Amygdala (tissue), 56 donors: ENCODE results near the gene PBXIP1.
"Not testable (repeated sequence)": the region's sequence is repeated elsewhere in the genome, so short reads cannot be mapped to it uniquely, and the experiment has no call there.

Source experiments
- DNase-seq, 56 donors: peaks; one replicate each; lab custom pipeline; 2025; lab: John Stamatoyannopoulos, UW

PBXIP1 gene

GRCh38 chr1:154911691-154912550 is 44.0 kb downstream of the PBXIP1 start:
- DNase-seq: peak in 1 of 56 donors; percentile 31

DNA sequence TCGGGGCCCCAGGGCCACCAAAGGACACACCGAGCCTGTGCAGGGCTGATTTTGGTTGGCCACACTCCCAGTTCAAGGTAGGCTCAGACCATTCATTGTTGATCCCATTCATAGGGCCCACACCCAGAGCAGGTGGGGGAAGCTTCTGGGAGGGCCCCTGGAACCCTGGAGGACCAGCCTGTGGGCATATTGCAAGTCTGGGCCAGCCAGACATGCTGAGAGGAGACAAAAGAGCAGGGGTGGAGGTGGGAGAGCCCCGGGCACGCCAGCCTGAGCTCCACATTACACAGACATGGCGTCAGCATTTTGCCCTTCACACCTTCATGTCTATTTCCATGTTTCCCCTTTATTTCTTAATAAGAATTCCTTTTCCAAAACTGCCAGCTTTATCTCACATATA is 45.0 kb downstream of the PBXIP1 start:
- DNase-seq: no peak

DNA sequence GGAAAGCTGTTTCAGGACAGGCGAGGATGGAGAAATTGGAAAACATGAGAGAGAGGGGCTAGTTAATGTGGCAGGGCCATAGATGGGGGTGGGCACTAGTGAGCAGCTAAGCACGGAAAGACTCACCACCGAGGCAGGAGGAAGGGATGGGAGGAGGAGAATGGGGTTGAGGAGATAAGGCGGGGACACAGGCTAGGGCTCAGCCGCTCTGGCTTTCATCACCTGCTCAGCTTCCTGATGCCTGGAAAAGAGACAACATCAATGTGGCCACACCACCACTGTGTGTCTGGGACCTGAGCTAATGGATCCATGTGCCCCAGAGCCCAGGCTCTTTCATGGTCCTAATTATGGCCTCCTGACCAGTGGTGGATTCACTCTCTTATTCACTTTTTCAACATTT is 47.0 kb downstream of the PBXIP1 start:
- no peak for DNase-seq

GRCh38 chr1:154908129-154908528 is 47.8 kb downstream of the PBXIP1 start:
- not testable (repeated sequence) for DNase-seq

- no peak for DNase-seq
Observed at GRCh38 chr1:154906621-154907081, 49.2 kb downstream of the PBXIP1 start.

- no peak for DNase-seq
Observed at GRCh38 chr1:154902938-154903566, 52.8 kb downstream of the PBXIP1 start.

GRCh38 chr1:154901591-154901990 is 54.3 kb downstream of the PBXIP1 start:
- DNase-seq: no peak

- DNase-seq: no peak
Observed at GRCh38 chr1:154899041-154899440, 56.9 kb downstream of the PBXIP1 start.

GRCh38 chr1:154896771-154897286 is 59.1 kb downstream of the PBXIP1 start:
- DNase-seq: peak in 36 of 56 donors; percentile 7 to 81 (median 31)

DNA sequence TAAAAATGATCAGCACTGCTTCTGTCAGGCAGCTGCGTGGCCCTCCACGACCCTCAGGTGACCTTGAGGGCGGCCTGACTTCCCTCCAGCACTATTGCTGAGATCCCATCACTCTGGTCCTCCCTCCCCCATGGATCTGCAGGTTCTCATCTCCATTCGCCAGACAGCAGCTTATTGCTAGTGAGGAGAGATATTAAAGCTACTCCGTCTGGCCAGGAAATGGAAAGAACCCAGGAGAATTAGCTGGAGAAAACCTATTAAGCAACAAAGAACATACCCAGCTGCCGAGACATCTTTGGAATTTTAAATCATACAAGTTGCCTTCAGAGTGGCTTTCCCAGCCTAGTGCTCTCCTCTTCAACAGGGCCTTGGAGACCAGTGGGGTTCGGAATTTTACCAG is 60.1 kb downstream of the PBXIP1 start:
- DNase-seq: no peak
